Measurements from ENCODE around the gene HSDL1.

GRCh38 chr16:84116720-84117493 lies 28.1 kb downstream of the HSDL1 start, which contains the start of gene MBTPS1:
- TF ChIP-seq POLR2A (IDR thresholded peaks at IDR 0.05), result peak; percentile 86 to 88
- TF ChIP-seq CTCF (IDR thresholded peaks at IDR 0.05 in 4 of 5, conservative IDR thresholded peaks at IDR 0.05 in 1 of 5), result peak in 2 of 5 experiments; percentile 69 to 74
